HepG2 (cell line): Measurements from ENCODE around the gene CDR2L. TPM values are rescaled to one million over a fixed set of nuclear protein-coding genes. Genes with fewer than 3 reads are reported as not detected.

Experiments used
- ATAC-seq: fragments of 200-7000 bp; cut with Tn5 transposase; 3 replicates; pipeline ENCODE4 v1.9.1; 2020; ENCODE audit warnings: mild to moderate bottlenecking, moderate library complexity
- BruUV-seq: library from RNA; stranded (reverse); fragments of 400-500 nt; replicated peaks from 2 replicates; lab custom pipeline; 2021; lab: Mats Ljungman, UMichigan
- CTCF ChIA-PET: fragments of 300-600 bp; formaldehyde crosslinking; extraction: SDS; loops from one replicate; lab custom pipeline; 2021; ENCODE audit warnings: low total read pairs, inconsistent platforms, low intra/inter-chr PET ratio; lab: Yijun Ruan, JAX
- POLR2A ChIA-PET: fragments of 350-600 bp; sonication (Branson Sonifier 250); formaldehyde crosslinking; loops from one replicate; lab custom pipeline; 2020; ENCODE audit warnings: antibody characterized with exemption, inconsistent platforms; lab: Yijun Ruan, JAX
- DNase-seq: peaks from one replicate; pipeline ENCODE4 v3.0.0-alpha.2; 2015; ENCODE audit warnings: low spot score
- FAIRE-seq: peaks from 3 replicates; lab custom pipeline; 2011; peaks lifted over from hg19 to GRCh38; lab: Jason Lieb, UNC
- H2AFZ ChIP-seq: one replicate; pipeline ENCODE4 v1.6.1; 2011; ENCODE audit warnings: low read length, inconsistent platforms
- H3K27ac ChIP-seq: fragments of 300-600 bp; 3 replicates; pipeline ENCODE4 v1.8.0; 2011; ENCODE audit warnings: mixed run types, mild to moderate bottlenecking, mixed read lengths, low read length, inconsistent platforms; ENCODE audit not compliant: insufficient read depth; ENCODE audit errors: extremely low read length
- H3K27me3 ChIP-seq, 2 experiments: fragments of 200-600 bp in 1 of 2; 2 replicates in 1 of 2; 3 replicates in 1 of 2; pipeline versions ENCODE4 v1.6.0 to v1.8.0; 2011; ENCODE audit warnings: low read length in 2 of 2, mild to moderate bottlenecking in 2 of 2, moderate library complexity in 2 of 2, inconsistent platforms in 1 of 2; ENCODE audit not compliant: insufficient read depth in 2 of 2, control insufficient read depth in 1 of 2
- H3K36me3 ChIP-seq, 2 experiments: fragments of 200-600 bp in 1 of 2; replicated peaks in 1 of 2; 2 replicates in 1 of 2; 3 replicates in 1 of 2; pipeline versions ENCODE4 v1.5.1 to v1.8.0; 2011; ENCODE audit warnings: low read length in 2 of 2, inconsistent platforms in 1 of 2; ENCODE audit not compliant: insufficient read depth in 2 of 2, control insufficient read depth in 1 of 2
- H3K4me1 ChIP-seq: 2 replicates; pipeline ENCODE4 v1.5.1; 2012; ENCODE audit warnings: low read length, inconsistent platforms; ENCODE audit not compliant: insufficient read depth
- H3K4me2 ChIP-seq: 2 replicates; pipeline ENCODE4 v1.6.0; 2011; ENCODE audit warnings: low read depth, low read length, inconsistent platforms
- H3K4me3 ChIP-seq, 3 experiments: fragments of 200-600 bp in 1 of 3; sonication (generic), shearing (Covaris generic) in 1 of 3; replicated peaks in 1 of 3; 2 replicates each; pipeline ENCODE4 v1.5.1; 2011 to 2016; ENCODE audit warnings: low read length in 3 of 3, inconsistent platforms in 2 of 3, low read depth in 2 of 3, mild to moderate bottlenecking in 2 of 3, control low read depth in 1 of 3, mixed read lengths in 1 of 3; ENCODE audit not compliant: insufficient read depth in 1 of 3
- H3K79me2 ChIP-seq: one replicate; pipeline ENCODE4 v1.6.1; 2011; ENCODE audit warnings: low read length, inconsistent platforms; ENCODE audit not compliant: insufficient read depth
- H3K9ac ChIP-seq: 2 replicates; pipeline ENCODE4 v1.6.0; 2011; ENCODE audit warnings: mild to moderate bottlenecking, low read depth, low read length, inconsistent platforms; ENCODE audit not compliant: insufficient read depth
- H3K9me3 ChIP-seq: 2 replicates; pipeline ENCODE4 v1.5.1; 2012; ENCODE audit warnings: mild to moderate bottlenecking, low read length
- H4K20me1 ChIP-seq: 2 replicates; pipeline ENCODE4 v1.6.0; 2011; ENCODE audit warnings: inconsistent platforms, mild to moderate bottlenecking, low read length, moderate library complexity; ENCODE audit not compliant: insufficient read depth
- CAMTA2 ChIP-seq: sonication (generic); formaldehyde crosslinking; IDR thresholded peaks from 2 replicates; pipeline ENCODE4 v1.4.0; 2020; ENCODE audit warnings: mild to moderate bottlenecking, missing genetic modification reagents, borderline replicate concordance
- GATA4 ChIP-seq: sonication (generic); IDR thresholded peaks from 2 replicates; pipeline ENCODE4 v1.6.1; 2016; ENCODE audit warnings: antibody characterized with exemption, low read depth, borderline replicate concordance
- GPN1 ChIP-seq: sonication (generic); formaldehyde crosslinking; IDR thresholded peaks from 2 replicates; pipeline ENCODE4 v1.5.1; 2020; ENCODE audit warnings: missing genetic modification reagents, borderline replicate concordance
- GZF1 ChIP-seq: sonication (generic); formaldehyde crosslinking; IDR thresholded peaks from 2 replicates; pipeline ENCODE4 v1.5.1; 2020; ENCODE audit warnings: mild to moderate bottlenecking, missing genetic modification reagents
- IRF9 ChIP-seq: sonication (generic); formaldehyde crosslinking; IDR thresholded peaks from 2 replicates; pipeline ENCODE4 v1.8.0; 2022; ENCODE audit warnings: missing genetic modification reagents, mild to moderate bottlenecking, borderline replicate concordance
- KAT8 ChIP-seq: IDR thresholded peaks from 2 replicates; pipeline ENCODE4 v1.6.1; 2016; ENCODE audit warnings: missing genetic modification reagents, missing compliant biosample characterization
- NCOA5 ChIP-seq: sonication (generic); formaldehyde crosslinking; IDR thresholded peaks from 2 replicates; pipeline ENCODE4 v1.4.0; 2020; ENCODE audit warnings: missing genetic modification reagents
- NFE2L2 ChIP-seq: fragments of 150-350 bp; IDR thresholded peaks from 2 replicates; pipeline ENCODE4 v1.6.1; 2014; ENCODE audit warnings: low read length
- POLR2A ChIP-seq, 2 experiments: IDR thresholded peaks; 2 replicates each; pipeline ENCODE4 v1.6.1; 2011; ENCODE audit warnings: low read depth in 2 of 2, low read length in 2 of 2, mild to moderate bottlenecking in 1 of 2, moderate library complexity in 1 of 2; ENCODE audit not compliant: insufficient read depth in 1 of 2
- SMARCE1 ChIP-seq: fragments of 450-650 bp; IDR thresholded peaks from 2 replicates; pipeline ENCODE4 v1.6.1; 2017; ENCODE audit warnings: borderline replicate concordance
- SNAPC2 ChIP-seq: sonication (generic); formaldehyde crosslinking; IDR thresholded peaks from 2 replicates; pipeline ENCODE4 v1.8.1; 2022; ENCODE audit warnings: mild to moderate bottlenecking, missing genetic modification reagents
- SOX6 ChIP-seq, 2 experiments: fragments of 450-650 bp in 1 of 2; sonication (generic) in 1 of 2; formaldehyde crosslinking in 1 of 2; IDR thresholded peaks; 2 replicates each; pipeline versions ENCODE4 v1.4.0 to v1.6.1; 2017 to 2020; ENCODE audit warnings: antibody characterized with exemption in 1 of 2, mild to moderate bottlenecking in 1 of 2, missing genetic modification reagents in 1 of 2
- SRY ChIP-seq: sonication (generic); formaldehyde crosslinking; IDR thresholded peaks from 2 replicates; pipeline ENCODE4 v1.8.0; 2022; ENCODE audit warnings: mild to moderate bottlenecking, missing genetic modification reagents
- TBL1XR1 ChIP-seq: fragments of 150-350 bp; IDR thresholded peaks from 2 replicates; pipeline ENCODE4 v1.6.1; 2014; ENCODE audit warnings: borderline replicate concordance, low read length; ENCODE audit not compliant: partially characterized antibody
- ZNF460 ChIP-seq: sonication (generic); formaldehyde crosslinking; IDR thresholded peaks from 2 replicates; pipeline ENCODE4 v1.5.1; 2020; ENCODE audit warnings: missing genetic modification reagents, mild to moderate bottlenecking, borderline replicate concordance
- ZNF501 ChIP-seq: sonication (generic); formaldehyde crosslinking; IDR thresholded peaks from 2 replicates; pipeline ENCODE4 v1.5.1; 2020; ENCODE audit warnings: mild to moderate bottlenecking, moderate library complexity, missing genetic modification reagents
- ZNF512B ChIP-seq: sonication (generic); formaldehyde crosslinking; IDR thresholded peaks from 2 replicates; pipeline ENCODE4 v1.5.1; 2020; ENCODE audit warnings: missing genetic modification reagents, mild to moderate bottlenecking, borderline replicate concordance
- ZSCAN21 ChIP-seq: sonication (generic); formaldehyde crosslinking; IDR thresholded peaks from 2 replicates; pipeline ENCODE4 v1.8.0; 2022; ENCODE audit warnings: mild to moderate bottlenecking, missing genetic modification reagents, moderate library complexity, borderline replicate concordance
- WGBS: methylation state at CpG from one replicate; pipeline ENCODE4 v1.1.6; 2017; ENCODE audit warnings: low lambda C conversion rate; 5-methylcytosine and 5-hydroxymethylcytosine counted together
- in situ Hi-C: cut with HindIII; loops from 2 replicates; pipeline ENCODE4 v1.10.0; 2017; ENCODE audit warnings: low pct_unique_long_range_greater_than_20kb; ENCODE audit not compliant: extremely low pct_ligation_motif_present
- intact Hi-C: fragments of 100-400 bp; cut with micrococcal nuclease; formaldehyde crosslinking; loops from one replicate; pipeline ENCODE4 v1.10.0; 2022; ENCODE audit not compliant: unreplicated experiment
- polyA plus RNA-seq, 8 experiments: library from polyadenylated mRNA; depleted of rRNA in 3 of 8; stranded (reverse) in 7 of 8; unstranded in 1 of 8; fragments of >200 nt; fragmentation: Illumina TruSeq in 4 of 8; extraction: Trizol in 4 of 8; gene quantifications; 2 replicates each; pipeline versions ENCODE4 v1.2.1 to v1.2.3, GENCODE V29; 2011 to 2016; ENCODE audit warnings: low read depth in 4 of 8, missing spikeins in 1 of 8, mixed read lengths in 1 of 8; ENCODE audit not compliant: insufficient read depth in 1 of 8
- total RNA-seq, 5 experiments: library from RNA; depleted of rRNA; stranded (reverse); fragments of >200 nt; fragmentation: Illumina TruSeq; extraction: Trizol; gene quantifications; 2 replicates each; pipeline ENCODE4 v1.2.3, GENCODE V29; 2016; ENCODE audit warnings: low read depth in 1 of 5

The CDR2L gene
- total and polyA plus RNA-seq, 2 of the 13 experiments (the other 11 are each of a cell fraction or from before 2014, with no cell fraction given): 1.9 to 2.1 TPM

GRCh38 chr17:75047398-75048098 is 60.1 kb downstream of the CDR2L start:
- Histone ChIP-seq H3K27ac (peak overlapping the region; percentile 61), H3K9me3 (no peaks in the 10 kb centered on the region), H3K4me2 (peak overlapping the region; percentile 93), H2AFZ (no peak overlapping the region), H3K4me1 (peaks cover 29% of the 10 kb centered on the region), H3K4me3 (peak overlapping the region; percentile 75 to 98 (median 90)), H4K20me1 (no peaks in the 10 kb centered on the region; the same call in 1 of the 2 replicates), H3K9ac (peak overlapping the region; percentile 92), H3K79me2 (peaks cover 29% of the 10 kb centered on the region), H3K36me3 (peaks cover 4 to 18% of the 10 kb centered on the region in 2 experiments; a peak in 4 of 5 replicates), H3K27me3 (no peaks in the 10 kb centered on the region; a peak in 1 of 5 replicates)
- intact Hi-C loops (loop anchor here (5.0 kb wide), 1 partner anchor 40 kb away; the partner anchor contains the start of gene SLC16A5), in situ Hi-C loops (no loop called here)
- ChIA-PET POLR2A (interaction anchor here (0.9 to 4.8 kb wide), 12 partner anchors 12 to 87 kb away, joined by 3 to 76 read pairs (median 6); partner anchors contain the start of genes ARMC7, HID1 and MRPL58), CTCF (no interaction called here)
- no peak for ATAC-seq
- no TSS peak for BruUV-seq
- 1% methylated on average over 17 of the region's 38 CpGs for WGBS
- no peak for FAIRE-seq
- DNase-seq: no peak
- TF ChIP-seq CAMTA2: 0 out of 2 replicates have a peak, but pooled peaks have one; percentile 14
- peak; percentile 12; the same call in 1 of the 2 replicates for TF ChIP-seq ZSCAN21 (CRISPR knock-in tag)
- no peak for TF ChIP-seq SNAPC2
- TF ChIP-seq NFE2L2: no peak
- no peak for TF ChIP-seq SOX6 (IDR thresholded peaks at IDR 0.05)
- peak; percentile 7; the same call in 1 of the 2 replicates for TF ChIP-seq SOX6 (CRISPR knock-in tag; IDR thresholded peaks at IDR 0.05)
- TF ChIP-seq GZF1 (CRISPR knock-in tag): no peak
- TF ChIP-seq KAT8 (CRISPR knock-in tag): no peak
- no peak for TF ChIP-seq ZNF460 (CRISPR knock-in tag)
- TF ChIP-seq ZNF512B: 0 out of 2 replicates have a peak, but pooled peaks have one; percentile 33
- 0 out of 2 replicates have a peak, but pooled peaks have one; percentile 5 for TF ChIP-seq GPN1 (CRISPR knock-in tag)
- TF ChIP-seq NCOA5: no peak
- TF ChIP-seq POLR2A (IDR thresholded peaks at IDR 0.05; ENCODE audit: insufficient read depth in 1 of 2, low read depth in 2 of 2, low read length in 2 of 2): no peak
- TF ChIP-seq SMARCE1: no peak
- TF ChIP-seq TBL1XR1: no peak
- no peak for TF ChIP-seq ZNF501 (CRISPR knock-in tag)
- TF ChIP-seq SRY (CRISPR knock-in tag): peak; percentile 31; the same call in 1 of the 2 replicates
- TF ChIP-seq GATA4: no peak
- TF ChIP-seq IRF9 (CRISPR knock-in tag): 0 out of 2 replicates have a peak, but pooled peaks have one; percentile 42
